Pericardium fibroblast (primary cell): ENCODE measurements around the gene ATP5MG. TPM values are rescaled to one million over a fixed set of nuclear protein-coding genes. Genes with fewer than 3 reads are reported as not detected.

ENCODE experiments used
- total RNA-seq: library from RNA; depleted of rRNA; stranded (reverse); fragments of >200 nt; gene quantifications from 2 replicates; pipeline ENCODE4 v1.2.3, GENCODE V29; 2015

ATP5MG gene, protein sequence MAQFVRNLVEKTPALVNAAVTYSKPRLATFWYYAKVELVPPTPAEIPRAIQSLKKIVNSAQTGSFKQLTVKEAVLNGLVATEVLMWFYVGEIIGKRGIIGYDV
- total RNA-seq: 46.9 and 55.3 TPM in 2 replicates

GRCh38 chr11:118401151-118401879 lies at the start of gene ATP5MG:
Gene ATP5MG (plus strand): TSS chr11:118401606. CDS start chr11:118401666, 60 bp downstream.

DNA sequence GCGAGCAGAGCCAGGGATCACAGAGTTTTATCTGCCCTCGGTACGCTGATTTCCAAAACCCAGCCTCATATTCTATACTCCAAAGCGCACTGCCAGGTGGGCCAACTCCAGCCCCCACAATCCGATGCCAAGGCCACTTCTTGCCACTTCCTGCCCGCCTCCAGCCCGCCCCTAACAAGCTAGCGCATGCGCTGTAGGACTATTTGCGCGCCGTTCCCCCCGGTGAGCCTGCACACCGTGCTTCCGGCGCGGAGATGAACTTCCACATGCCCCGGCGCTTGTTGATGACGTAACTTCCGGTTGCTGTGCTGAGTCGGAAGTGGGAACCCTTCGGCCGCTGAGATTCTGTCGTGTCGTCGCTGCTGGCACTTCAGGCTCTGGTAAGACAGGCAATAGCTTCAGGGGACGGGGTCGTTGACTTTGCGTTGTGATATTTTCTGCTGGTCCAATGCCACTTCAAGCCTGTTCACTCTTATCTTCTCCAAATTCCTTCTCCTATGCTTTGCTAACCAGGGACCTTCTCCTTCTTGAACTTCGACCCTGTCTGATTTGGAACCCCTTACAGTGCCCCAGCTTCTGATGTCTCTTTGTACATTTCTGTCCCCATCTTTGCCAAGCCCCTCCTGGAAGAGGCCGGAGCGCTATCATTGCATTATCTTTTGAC lies 42.0 kb upstream of the ATP5MG start, which contains the start of gene UBE4A:
Gene UBE4A, plus strand, starts transcription at position 306 of the 664 bp plus-strand sequence. CDS start 5,481 bp downstream, outside the sequence.

GRCh38 chr11:118435893-118436624 lies 34.7 kb downstream of the ATP5MG start, which contains the start of gene KMT2A:
Gene KMT2A (plus strand): TSS chr11:118436492. CDS start chr11:118436513, 21 bp downstream.

Other genes with a start within 250 kb of the ATP5MG start
- gene SCN4B, start 248.8 kb upstream of the ATP5MG start, total RNA-seq: not detected in 2 replicates
- gene SCN2B, start 225.0 kb upstream of the ATP5MG start, total RNA-seq: 0.09 TPM in 1 of 2 replicates, not detected in the other
- not detected in 2 replicates for gene JAML, start 176.6 kb upstream of the ATP5MG start, total RNA-seq
- 0.17 and 0.82 TPM in 2 replicates for gene MPZL3, start 149.2 kb upstream of the ATP5MG start, total RNA-seq
- gene MPZL2, start 137.3 kb upstream of the ATP5MG start, total RNA-seq: not detected in 2 replicates
- gene CD3E, start 96.9 kb upstream of the ATP5MG start, total RNA-seq: not detected in 2 replicates
- not detected in 2 replicates for gene CD3D, start 58.9 kb upstream of the ATP5MG start, total RNA-seq
- gene CD3G, start 57.3 kb upstream of the ATP5MG start, total RNA-seq: not detected in 2 replicates
- 29.8 and 30.5 TPM in 2 replicates for gene UBE4A, start 42.0 kb upstream of the ATP5MG start, total RNA-seq
- gene KMT2A, start 34.9 kb downstream of the ATP5MG start, total RNA-seq: 8.8 and 15.6 TPM in 2 replicates
- 0.26 TPM in 1 of 2 replicates, not detected in the other for gene TTC36, start 125.9 kb downstream of the ATP5MG start, total RNA-seq
- gene TMEM25, start 129.6 kb downstream of the ATP5MG start, total RNA-seq: 10.3 and 13.1 TPM in 2 replicates
- 17.7 and 30.9 TPM in 2 replicates for gene IFT46, start 164.3 kb downstream of the ATP5MG start, total RNA-seq
- 108 and 141 TPM in 2 replicates for gene ARCN1, start 170.8 kb downstream of the ATP5MG start, total RNA-seq
- gene PHLDB1, start 206.0 kb downstream of the ATP5MG start, total RNA-seq: 100 and 124 TPM in 2 replicates